HCT116 (cell line): ENCODE measurements around the gene DDHD1. TPM values are rescaled to one million over a fixed set of nuclear protein-coding genes. Genes with fewer than 3 reads are reported as not detected.
"Not testable (repeated sequence)": the region's sequence is repeated elsewhere in the genome, so short reads cannot be mapped to it uniquely, and the experiment has no call there.

Source experiments
- ATAC-seq: fragments of 200-7000 bp; cut with Tn5 transposase; 2 replicates; pipeline ENCODE4 v1.9.1; 2020; ENCODE audit warnings: mild to moderate bottlenecking, moderate library complexity
- BruUV-seq: library from RNA; stranded (reverse); fragments of 400-500 nt; replicated peaks from 2 replicates; lab custom pipeline; 2021; lab: Mats Ljungman, UMichigan
- CTCF ChIA-PET: fragments of 300-600 bp; sonication (Branson Sonifier 250); formaldehyde crosslinking; loops from one replicate; lab custom pipeline; 2021; ENCODE audit warnings: antibody characterized with exemption; lab: Charles Lee
- POLR2A ChIA-PET: fragments of 300-600, 350-600 bp; sonication (Branson Sonifier 250); formaldehyde crosslinking; loops from one replicate; lab custom pipeline; 2021; ENCODE audit warnings: antibody characterized with exemption; lab: Charles Lee
- RAD21 ChIA-PET, 2 experiments: fragments of 300-600 bp; sonication (Branson Sonifier 250); formaldehyde crosslinking; loops; one replicate each; lab custom pipeline; 2023; ENCODE audit warnings: low total read pairs in 2 of 2; ENCODE audit not compliant: uncharacterized antibody in 2 of 2, unreplicated experiment in 2 of 2, low non-redundant PET in 1 of 2; lab: Charles Lee
- DNase-seq: peaks from one replicate; pipeline ENCODE4 v3.0.0-alpha.2; 2010; ENCODE audit warnings: low read depth, low spot score
- H2AFZ ChIP-seq: fragments of 200-600 bp; shearing (Covaris generic), sonication (generic); 2 replicates; pipeline ENCODE4 v1.6.1; 2017; ENCODE audit warnings: low read depth, mixed run types, mixed read lengths, antibody characterized with exemption, low read length; ENCODE audit not compliant: poor library complexity, severe bottlenecking
- H3K27ac ChIP-seq: 2 replicates; pipeline ENCODE4 v1.5.1; 2012; ENCODE audit warnings: low read depth, low read length
- H3K27me3 ChIP-seq: fragments of 200-600 bp; sonication (generic); 2 replicates; pipeline ENCODE4 v1.6.1; 2016; ENCODE audit warnings: mixed run types, low read length, mixed read lengths; ENCODE audit not compliant: insufficient read depth
- H3K36me3 ChIP-seq, 2 experiments: fragments of 200-500 bp in 1 of 2; fragments of 200-600 bp in 1 of 2; sonication (Bioruptor generic) in 1 of 2; sonication (generic) in 1 of 2; 2 replicates each; pipeline versions ENCODE4 v1.5.1 to v1.6.1; 2014 to 2016; ENCODE audit warnings: low read length in 2 of 2, inconsistent platforms in 1 of 2, mixed read lengths in 1 of 2, mixed run types in 1 of 2; ENCODE audit not compliant: insufficient read depth in 2 of 2, control insufficient read depth in 1 of 2
- H3K4me1 ChIP-seq, 2 experiments: fragments of 200-600 bp in 1 of 2; sonication (generic) in 1 of 2; 2 replicates each; pipeline versions ENCODE4 v1.5.1 to v1.6.1; 2012 to 2017; ENCODE audit warnings: low read length in 2 of 2, inconsistent platforms in 1 of 2, mild to moderate bottlenecking in 1 of 2, mixed read lengths in 1 of 2, mixed run types in 1 of 2, moderate library complexity in 1 of 2; ENCODE audit not compliant: insufficient read depth in 2 of 2, control insufficient read depth in 1 of 2
- H3K4me2 ChIP-seq: fragments of 200-600 bp; sonication (generic); 2 replicates; pipeline ENCODE4 v1.6.1; 2017; ENCODE audit warnings: mixed run types, low read length, mixed read lengths
- H3K4me3 ChIP-seq, 2 experiments: fragments of 200-600 bp in 1 of 2; sonication (generic) in 1 of 2; replicated peaks in 1 of 2; 2 replicates each; pipeline ENCODE4 v1.5.1; 2011 to 2016; ENCODE audit warnings: low read length in 2 of 2, control low read depth in 1 of 2, low read depth in 1 of 2, mild to moderate bottlenecking in 1 of 2, mixed read lengths in 1 of 2, mixed run types in 1 of 2
- H3K79me2 ChIP-seq: fragments of 200-600 bp; sonication (generic); 2 replicates; pipeline ENCODE4 v1.6.1; 2017; ENCODE audit warnings: mild to moderate bottlenecking, mixed run types, low read length, moderate library complexity, mixed read lengths; ENCODE audit not compliant: insufficient read depth
- H3K9ac ChIP-seq: fragments of 200-600 bp; sonication (generic); 2 replicates; pipeline ENCODE4 v1.6.1; 2016; ENCODE audit warnings: low read length, mixed read lengths
- H3K9me2 ChIP-seq: fragments of 200-600 bp; sonication (generic), shearing (Covaris generic); 2 replicates; pipeline ENCODE4 v1.6.1; 2017; ENCODE audit warnings: mixed run types, mild to moderate bottlenecking, moderate library complexity; ENCODE audit not compliant: insufficient read depth
- H3K9me3 ChIP-seq, 2 experiments: fragments of 200-500 bp in 1 of 2; fragments of 200-600 bp in 1 of 2; sonication (Bioruptor generic) in 1 of 2; sonication (generic) in 1 of 2; 2 replicates each; pipeline ENCODE4 v1.6.1; 2014 to 2017; ENCODE audit warnings: low read length in 2 of 2, mixed read lengths in 2 of 2, inconsistent platforms in 1 of 2, low read depth in 1 of 2, mild to moderate bottlenecking in 1 of 2, mixed run types in 1 of 2, moderate library complexity in 1 of 2; ENCODE audit not compliant: control insufficient read depth in 1 of 2, insufficient read depth in 1 of 2
- H4K20me1 ChIP-seq: fragments of 200-600 bp; sonication (generic), shearing (Covaris generic); 2 replicates; pipeline ENCODE4 v1.6.1; 2017; ENCODE audit warnings: mixed run types, mild to moderate bottlenecking, moderate library complexity; ENCODE audit not compliant: insufficient read depth
- ATF3 ChIP-seq: IDR thresholded peaks from 2 replicates; pipeline ENCODE4 v1.6.1; 2012
- CEBPB ChIP-seq: IDR thresholded peaks from 2 replicates; pipeline ENCODE4 v1.6.1; 2012; ENCODE audit warnings: low read depth
- CTCF ChIP-seq, 3 experiments: fragments of 200-600 bp in 1 of 3; sonication (generic) in 1 of 3; IDR thresholded peaks in 2 of 3; conservative IDR thresholded peaks in 1 of 3; 2 replicates each; pipeline ENCODE4 v1.5.1; 2012 to 2017; ENCODE audit warnings: low read depth in 2 of 3, low read length in 2 of 3, antibody characterized with exemption in 1 of 3, borderline replicate concordance in 1 of 3, control low read depth in 1 of 3, mild to moderate bottlenecking in 1 of 3, mixed read lengths in 1 of 3, mixed run types in 1 of 3, moderate library complexity in 1 of 3; ENCODE audit not compliant: insufficient read depth in 1 of 3
- EGR1 ChIP-seq: IDR thresholded peaks from 2 replicates; pipeline ENCODE4 v1.6.1; 2012; ENCODE audit warnings: low read depth
- ELF1 ChIP-seq: IDR thresholded peaks from 2 replicates; pipeline ENCODE4 v1.6.1; 2012; ENCODE audit warnings: low read depth, borderline replicate concordance
- EZH2phosphoT487 ChIP-seq: fragments of 200-600 bp; IDR thresholded peaks from 2 replicates; pipeline ENCODE4 v1.6.1; 2018; ENCODE audit warnings: antibody characterized with exemption, borderline replicate concordance
- MAX ChIP-seq: IDR thresholded peaks from 2 replicates; pipeline ENCODE4 v1.6.1; 2012
- POLR2A ChIP-seq: IDR thresholded peaks from 2 replicates; pipeline ENCODE4 v1.7.0; 2011; ENCODE audit warnings: borderline replicate concordance; ENCODE audit not compliant: insufficient read depth, insufficient read length; ENCODE audit errors: extremely low read depth
- POLR2AphosphoS5 ChIP-seq: IDR thresholded peaks from 2 replicates; pipeline ENCODE4 v1.6.1; 2011; ENCODE audit warnings: mild to moderate bottlenecking, low read depth, low read length, moderate library complexity
- RAD21 ChIP-seq: IDR thresholded peaks from 2 replicates; pipeline ENCODE4 v1.6.1; 2012; ENCODE audit warnings: low read depth, mild to moderate bottlenecking
- intact Hi-C: fragments of 100-400 bp; cut with micrococcal nuclease; formaldehyde crosslinking; loops from 2 replicates; pipeline ENCODE4 v1.10.0; 2022
- total RNA-seq: library from RNA; stranded (reverse); gene quantifications from one replicate; pipeline ENCODE4 v1.2.1, GENCODE V29; 2021; ENCODE audit not compliant: unreplicated experiment
- TF ChIP-seq, protein P1 (sequence below): IDR thresholded peaks from 2 replicates; pipeline ENCODE4 v1.6.1; 2011; ENCODE audit warnings: mild to moderate bottlenecking, low read length, moderate library complexity; ENCODE audit not compliant: insufficient replicate concordance; ENCODE audit errors: extremely low read depth

DDHD1 gene
- total RNA-seq, 1 experiment from 2014 or later = 26.9 TPM

GRCh38 chr14:53137568-53138203 is 15.4 kb downstream of the DDHD1 start:
- ATAC-seq (no peak), DNase-seq (no peak)
- no TSS peak for BruUV-seq
- Histone ChIP-seq H3K9ac (no peak overlapping the region), H3K27ac (no peak overlapping the region), H3K27me3 (no peaks in the 10 kb centered on the region), H3K9me2 (no peaks in the 10 kb centered on the region), H3K79me2 (peaks cover 99% of the 10 kb centered on the region), H3K4me3 (no peak overlapping the region), H3K9me3 (peaks cover 10 to 20% of the 10 kb centered on the region in 2 experiments; a peak in 3 of 4 replicates), H4K20me1 (0 out of 2 replicates have a peak, but pooled peaks cover 5% of the 10 kb centered on the region), H3K36me3 (peaks cover 0 to 12% of the 10 kb centered on the region in 2 experiments; a peak in 1 of 4 replicates), H3K4me1 (no peaks in the 10 kb centered on the region), H3K4me2 (no peak overlapping the region), H2AFZ (no peak overlapping the region)
- ChIA-PET CTCF (no interaction called here), RAD21 (no interaction called here), POLR2A (no interaction called here)
- TF ChIP-seq MAX (no peak), EGR1 (no peak), POLR2A (no peak), CEBPB (no peak), ELF1 (no peak), ATF3 (no peak), RAD21 (no peak), POLR2AphosphoS5 (no peak), CTCF (IDR thresholded peaks at IDR 0.05 in 2 of 3, conservative IDR thresholded peaks at IDR 0.05 in 1 of 3; ENCODE audit: borderline replicate concordance in 1 of 3, insufficient read depth in 1 of 3, low read depth in 2 of 3, low read length in 2 of 3) (no peak), EZH2phosphoT487 (no peak)
- TF ChIP-seq, protein P1, sequence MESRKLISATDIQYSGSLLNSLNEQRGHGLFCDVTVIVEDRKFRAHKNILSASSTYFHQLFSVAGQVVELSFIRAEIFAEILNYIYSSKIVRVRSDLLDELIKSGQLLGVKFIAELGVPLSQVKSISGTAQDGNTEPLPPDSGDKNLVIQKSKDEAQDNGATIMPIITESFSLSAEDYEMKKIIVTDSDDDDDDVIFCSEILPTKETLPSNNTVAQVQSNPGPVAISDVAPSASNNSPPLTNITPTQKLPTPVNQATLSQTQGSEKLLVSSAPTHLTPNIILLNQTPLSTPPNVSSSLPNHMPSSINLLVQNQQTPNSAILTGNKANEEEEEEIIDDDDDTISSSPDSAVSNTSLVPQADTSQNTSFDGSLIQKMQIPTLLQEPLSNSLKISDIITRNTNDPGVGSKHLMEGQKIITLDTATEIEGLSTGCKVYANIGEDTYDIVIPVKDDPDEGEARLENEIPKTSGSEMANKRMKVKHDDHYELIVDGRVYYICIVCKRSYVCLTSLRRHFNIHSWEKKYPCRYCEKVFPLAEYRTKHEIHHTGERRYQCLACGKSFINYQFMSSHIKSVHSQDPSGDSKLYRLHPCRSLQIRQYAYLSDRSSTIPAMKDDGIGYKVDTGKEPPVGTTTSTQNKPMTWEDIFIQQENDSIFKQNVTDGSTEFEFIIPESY = no peak
- intact Hi-C loops = no loop called here

GRCh38 chr14:53130491-53130890 is 22.6 kb downstream of the DDHD1 start:
- H3K9me3 ChIP-seq, H3K4me1 ChIP-seq, intact Hi-C loops, H4K20me1 ChIP-seq, H2AFZ ChIP-seq, H3K9me2 ChIP-seq, H3K27me3 ChIP-seq, H3K4me2 ChIP-seq, ATAC-seq, RAD21 ChIA-PET, POLR2A ChIA-PET, DNase-seq, H3K36me3 ChIP-seq, H3K4me3 ChIP-seq, CTCF ChIA-PET, H3K27ac ChIP-seq, BruUV-seq, H3K9ac ChIP-seq: not testable (repeated sequence)
- peaks cover 83% of the 10 kb centered on the region for H3K79me2 ChIP-seq
